Endothelial cell of hepatic sinusoid (primary cell): ENCODE measurements around the gene MAN2B2.
"Not testable (repeated sequence)": the region's sequence is repeated elsewhere in the genome, so short reads cannot be mapped to it uniquely, and the experiment has no call there.

Experiments used
- in situ Hi-C: cut with HindIII; loops from 2 replicates; pipeline ENCODE4 v1.10.0; 2017; ENCODE audit warnings: low sequenced_read_pairs

The MAN2B2 gene

GRCh38 chr4:6613676-6614651 lies 39.0 kb downstream of the MAN2B2 start:
- in situ Hi-C loops = no loop called here

- in situ Hi-C loops = no loop called here
These were observed 39.8 kb downstream of the MAN2B2 start for GRCh38 chr4:6614701-6615230.

DNA sequence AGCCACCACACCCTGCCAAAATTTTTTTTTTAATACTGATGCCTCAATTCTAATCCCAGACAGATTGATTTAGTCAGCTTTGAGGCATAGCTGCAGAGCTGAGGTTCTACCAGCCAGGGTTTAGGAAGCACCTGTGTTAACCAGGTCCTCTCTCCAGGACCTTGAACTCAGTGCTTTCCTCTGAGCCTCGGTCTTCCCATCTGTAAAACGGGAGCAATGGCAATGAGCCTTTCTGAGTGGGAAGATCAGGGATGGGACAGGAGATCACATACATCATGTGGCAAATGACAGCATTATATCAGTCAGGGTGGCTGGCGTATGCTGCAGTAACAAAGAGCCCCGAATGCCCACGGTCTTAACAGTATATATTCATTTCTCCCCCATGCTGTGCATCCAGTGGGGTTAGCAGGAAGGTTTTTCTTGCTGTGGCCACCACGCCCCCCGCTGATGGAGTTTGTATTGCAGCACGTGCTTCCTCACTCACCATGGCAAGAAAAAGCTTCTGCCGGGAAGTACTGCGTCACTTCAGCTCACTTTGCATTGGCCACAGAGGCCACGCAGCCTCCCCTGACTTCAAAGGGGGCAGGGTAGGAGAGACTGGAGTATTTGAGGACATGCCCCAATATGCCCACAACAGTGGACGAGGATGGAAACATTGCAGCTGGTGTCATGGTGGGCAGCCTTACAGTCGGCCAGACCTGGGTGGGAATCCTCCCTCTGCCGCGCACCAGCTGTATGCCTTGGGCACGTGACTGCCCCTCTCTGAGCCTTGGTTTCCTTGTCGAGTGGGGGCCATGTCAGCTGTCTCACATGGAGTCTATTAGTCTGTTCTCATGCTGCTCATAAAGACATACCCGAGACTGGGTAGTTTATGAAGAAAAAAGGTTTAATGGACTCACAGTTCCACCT lies 41.4 kb downstream of the MAN2B2 start:
- in situ Hi-C loops = no loop called here

GRCh38 chr4:6617246-6617645 lies 42.3 kb downstream of the MAN2B2 start:
- in situ Hi-C loops = no loop called here

- in situ Hi-C loops = no loop called here
These were observed 43.6 kb downstream of the MAN2B2 start for GRCh38 chr4:6618386-6619115.

DNA sequence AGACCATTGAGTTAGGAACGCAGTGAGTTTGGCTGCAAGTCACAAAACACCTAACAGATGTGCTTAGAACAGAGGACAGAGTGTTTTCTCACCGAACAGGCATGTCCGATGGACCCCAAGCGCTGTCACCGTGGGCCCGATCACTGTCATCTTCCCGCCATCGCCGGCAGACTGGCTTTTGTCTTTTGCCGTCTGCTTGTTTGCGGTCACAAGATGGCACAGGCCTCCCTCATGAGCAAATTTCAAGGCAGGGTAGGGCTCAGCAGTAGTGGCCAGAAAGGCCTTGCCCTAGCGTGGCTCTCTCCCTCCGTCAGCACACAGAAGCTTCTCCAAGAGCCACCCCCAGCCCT lies 44.1 kb downstream of the MAN2B2 start:
- in situ Hi-C loops = no loop called here

GRCh38 chr4:6619466-6620255 lies 44.7 kb downstream of the MAN2B2 start:
- in situ Hi-C loops = no loop called here

GRCh38 chr4:6620296-6620695 lies 45.3 kb downstream of the MAN2B2 start:
- in situ Hi-C loops = no loop called here

DNA sequence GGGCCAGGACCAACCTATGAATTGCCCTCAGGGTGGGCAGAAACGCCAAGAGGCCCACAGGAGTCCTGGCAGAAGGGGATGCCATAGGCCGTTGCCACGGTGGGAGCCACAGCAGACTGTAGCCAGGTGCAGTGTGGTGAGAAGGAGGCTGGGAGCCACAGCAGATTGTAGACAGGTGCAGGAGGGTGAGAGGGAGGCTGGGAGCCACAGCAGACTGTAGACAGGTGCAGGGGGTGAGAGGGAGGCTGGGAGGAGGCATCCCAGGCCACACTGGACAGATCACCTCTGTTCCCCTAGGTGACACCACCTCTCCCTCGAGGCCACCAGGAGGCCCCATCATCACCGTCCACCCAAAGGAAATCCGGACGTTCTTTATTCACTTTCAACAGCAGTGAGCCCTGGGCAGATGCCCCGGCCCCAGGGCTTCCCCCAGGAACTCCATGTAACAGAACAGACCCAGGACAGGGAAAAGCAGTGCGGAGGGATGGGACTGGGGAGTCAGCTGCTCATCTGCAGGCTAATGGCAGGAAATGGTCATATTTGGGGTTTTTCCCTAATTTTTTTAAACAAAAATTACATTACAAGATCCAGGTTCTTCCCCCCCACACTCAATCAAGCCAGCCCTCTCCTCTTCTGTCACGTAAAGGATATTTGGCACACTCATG lies 46.0 kb downstream of the MAN2B2 start:
- in situ Hi-C loops = no loop called here

GRCh38 chr4:6621556-6621927 lies 46.6 kb downstream of the MAN2B2 start:
- in situ Hi-C loops = no loop called here

DNA sequence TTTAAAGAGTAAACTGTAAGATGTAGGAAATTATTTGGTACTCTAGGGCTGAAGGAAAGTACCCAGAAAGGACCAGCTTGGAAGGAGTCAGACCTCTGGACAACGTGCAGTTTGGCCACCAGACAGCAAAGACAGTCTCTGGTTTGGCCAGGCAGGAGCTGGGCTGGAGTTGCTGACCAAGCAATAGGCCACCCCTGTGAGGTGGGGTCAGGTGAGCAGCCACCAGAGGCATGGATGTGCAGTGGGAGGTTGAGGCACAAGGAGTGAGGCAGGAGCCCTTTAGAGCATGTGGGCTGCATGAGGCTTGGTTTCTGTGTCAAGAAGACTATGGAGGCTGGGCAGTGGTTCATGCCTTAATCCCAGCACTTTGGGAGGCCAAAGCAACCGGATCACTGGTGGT lies 47.8 kb downstream of the MAN2B2 start:
- in situ Hi-C loops = no loop called here

DNA sequence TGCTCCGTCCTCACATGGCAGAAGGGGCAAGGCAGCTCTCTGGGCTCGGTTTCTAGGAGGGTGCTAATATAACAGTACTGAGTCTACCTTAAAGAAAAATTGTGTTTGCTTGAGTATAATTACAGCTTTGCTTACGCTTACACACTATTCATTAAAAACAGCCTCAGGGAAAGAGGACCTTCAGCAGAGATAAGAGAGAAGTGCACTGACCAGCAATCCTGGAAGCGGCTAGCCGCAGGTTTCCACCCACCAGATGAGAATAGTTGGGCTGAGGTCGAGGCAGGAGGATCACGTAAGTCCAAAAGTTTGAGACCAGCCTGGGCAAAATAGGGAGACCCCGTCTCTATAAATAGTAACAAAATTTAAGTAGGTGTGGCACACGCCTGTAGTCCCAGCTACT lies 50.3 kb downstream of the MAN2B2 start:
- in situ Hi-C loops = no loop called here

- in situ Hi-C loops = no loop called here
These were observed 51.1 kb downstream of the MAN2B2 start for GRCh38 chr4:6626066-6626465.

- in situ Hi-C loops = no loop called here
These were observed 52.8 kb downstream of the MAN2B2 start for GRCh38 chr4:6627832-6628231.

DNA sequence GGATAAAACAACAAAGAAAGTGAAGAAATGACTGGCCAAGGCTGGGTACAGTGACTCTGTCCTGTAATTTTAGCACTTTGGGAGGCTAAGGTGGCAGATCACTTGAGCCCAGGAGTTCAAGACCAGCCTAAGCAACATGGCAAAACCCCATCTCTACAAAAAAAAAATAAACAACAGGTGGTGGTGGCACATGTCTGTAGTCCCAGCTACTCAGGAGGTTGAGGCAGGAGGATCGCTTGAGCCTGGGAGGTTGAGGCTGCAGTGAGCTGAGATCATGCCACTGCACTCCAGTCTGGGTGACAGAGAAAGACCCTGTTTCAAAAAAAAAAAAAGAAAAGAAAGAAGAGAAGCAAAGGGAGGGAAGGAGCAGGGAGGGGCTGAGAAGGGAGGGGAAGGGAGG lies 53.5 kb downstream of the MAN2B2 start:
- in situ Hi-C loops = not testable (repeated sequence)

- in situ Hi-C loops = no loop called here
These were observed 57.1 kb downstream of the MAN2B2 start for GRCh38 chr4:6632125-6632524.

- in situ Hi-C loops = no loop called here
These were observed 58.3 kb downstream of the MAN2B2 start for GRCh38 chr4:6633091-6633906.

GRCh38 chr4:6634746-6635145 lies 59.8 kb downstream of the MAN2B2 start:
- in situ Hi-C loops = no loop called here
